ENCODE measurements around the gene AMPD1.

GRCh38 chr1:114651893-114652292 is 43.5 kb downstream of the AMPD1 start:
- no peak for TF ChIP-seq CTCF (IDR thresholded peaks at IDR 0.05)
- no peak for TF ChIP-seq POLR2A (IDR thresholded peaks at IDR 0.05)
